ENCODE measurements around the gene NUP153.

Gene NUP153

DNA sequence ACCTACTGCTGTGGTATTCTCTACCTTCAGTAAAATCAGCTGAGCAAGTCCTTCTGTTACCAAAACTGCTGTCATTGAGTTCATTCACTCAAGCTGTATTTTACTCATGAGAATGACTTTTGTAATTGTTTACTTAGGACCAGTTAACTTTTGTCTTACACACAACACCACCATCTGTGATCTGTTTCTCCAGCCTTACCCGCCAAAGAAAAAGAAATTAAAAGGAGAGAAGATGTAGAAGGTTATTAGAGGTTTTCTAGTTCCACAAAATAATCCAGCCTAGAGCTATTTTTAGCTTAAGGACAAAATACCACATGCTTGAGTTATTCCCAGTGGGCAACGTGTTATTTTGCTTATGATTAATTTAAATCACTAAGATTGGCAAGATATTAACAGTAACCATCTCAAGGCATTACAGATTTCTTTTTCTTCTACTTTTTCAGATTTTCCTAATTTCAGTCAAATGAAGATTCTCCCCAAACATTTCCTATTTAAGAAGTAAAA lies 68.5 kb downstream of the NUP153 start:
- Histone ChIP-seq H3K4me3 (ENCODE audit: low read length) (no peak overlapping the region), H3K9ac (ENCODE audit: low read length) (no peak overlapping the region), H3K4me1 (ENCODE audit: control insufficient read depth, insufficient read depth, low read length) (no peaks in the 10 kb centered on the region), H3K27ac (ENCODE audit: low read depth, low read length) (no peak overlapping the region), H3K36me3 (ENCODE audit: control insufficient read depth, insufficient read depth, low read length) (peaks cover 10% of the 10 kb centered on the region), H3K27me3 (ENCODE audit: control insufficient read depth, insufficient read depth, low read length) (no peaks in the 10 kb centered on the region)

GRCh38 chr6:17635568-17635967 lies 71.2 kb downstream of the NUP153 start:
- H3K27me3 ChIP-seq (ENCODE audit: control insufficient read depth, insufficient read depth, low read length): no peaks in the 10 kb centered on the region
- H3K36me3 ChIP-seq (ENCODE audit: control insufficient read depth, insufficient read depth, low read length): peaks cover 13% of the 10 kb centered on the region
- no peak overlapping the region for H3K9ac ChIP-seq (ENCODE audit: low read length)
- H3K4me3 ChIP-seq (ENCODE audit: low read length): no peak overlapping the region
- no peaks in the 10 kb centered on the region for H3K4me1 ChIP-seq (ENCODE audit: control insufficient read depth, insufficient read depth, low read length)
- H3K27ac ChIP-seq (ENCODE audit: low read depth, low read length): no peak overlapping the region

GRCh38 chr6:17633465-17634188 lies 73.1 kb downstream of the NUP153 start:
- no peaks in the 10 kb centered on the region for H3K4me1 ChIP-seq (ENCODE audit: control insufficient read depth, insufficient read depth, low read length)
- peaks cover 15% of the 10 kb centered on the region for H3K36me3 ChIP-seq (ENCODE audit: control insufficient read depth, insufficient read depth, low read length)
- H3K4me3 ChIP-seq (ENCODE audit: low read length): no peak overlapping the region
- H3K27ac ChIP-seq (ENCODE audit: low read depth, low read length): no peak overlapping the region
- H3K27me3 ChIP-seq (ENCODE audit: control insufficient read depth, insufficient read depth, low read length): no peaks in the 10 kb centered on the region
- no peak overlapping the region for H3K9ac ChIP-seq (ENCODE audit: low read length)

DNA sequence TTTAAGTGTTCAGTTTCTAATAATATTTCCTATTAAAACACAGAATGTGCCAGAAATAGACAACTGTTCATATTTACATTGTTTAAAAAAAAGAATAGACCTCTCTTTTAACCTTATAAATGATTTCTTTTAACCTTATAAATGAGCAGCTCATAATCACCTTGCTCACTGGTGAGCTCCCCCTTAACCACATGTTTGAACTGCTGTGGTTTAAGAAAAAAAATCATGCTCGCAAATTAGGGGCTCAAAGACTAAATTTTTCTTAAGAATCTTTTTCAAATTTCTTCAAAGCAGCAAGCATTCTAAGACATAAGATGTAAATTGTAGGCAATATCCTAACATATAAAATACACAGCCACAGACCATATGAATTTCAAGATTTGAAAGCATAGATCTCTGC lies 73.8 kb downstream of the NUP153 start:
- no peak overlapping the region for H3K27ac ChIP-seq (ENCODE audit: low read depth, low read length)
- no peaks in the 10 kb centered on the region for H3K4me1 ChIP-seq (ENCODE audit: control insufficient read depth, insufficient read depth, low read length)
- no peak overlapping the region for H3K4me3 ChIP-seq (ENCODE audit: low read length)
- H3K36me3 ChIP-seq (ENCODE audit: control insufficient read depth, insufficient read depth, low read length): peaks cover 15% of the 10 kb centered on the region
- H3K27me3 ChIP-seq (ENCODE audit: control insufficient read depth, insufficient read depth, low read length): no peaks in the 10 kb centered on the region
- H3K9ac ChIP-seq (ENCODE audit: low read length): no peak overlapping the region

DNA sequence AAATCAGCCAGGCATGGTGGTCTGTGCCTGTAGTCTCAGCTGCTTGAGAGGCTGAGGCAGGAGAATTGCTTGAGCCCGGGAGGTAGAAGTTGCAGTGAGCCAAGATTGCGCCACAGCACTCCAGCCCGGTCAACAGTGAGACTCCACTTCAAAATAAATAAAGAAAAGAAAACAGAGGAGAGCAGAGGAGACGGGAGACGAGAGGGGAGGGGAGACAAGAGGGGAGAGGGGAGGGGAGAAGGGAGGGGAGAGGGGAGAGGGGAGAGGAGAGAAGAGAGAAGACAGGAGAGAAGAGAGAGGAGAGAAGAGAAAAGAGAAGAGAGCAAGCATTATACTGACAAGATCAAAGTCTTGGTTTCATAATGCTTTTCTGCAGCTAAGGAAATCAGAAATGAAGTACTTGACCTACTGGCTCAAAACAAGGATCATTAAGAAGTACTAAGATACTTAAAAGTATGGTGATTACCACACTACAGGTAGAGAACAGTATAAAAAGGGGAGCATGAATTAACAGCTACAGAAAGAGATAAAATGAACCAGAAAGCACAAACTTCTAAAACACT lies 76.1 kb downstream of the NUP153 start:
- no peaks in the 10 kb centered on the region for H3K27me3 ChIP-seq (ENCODE audit: control insufficient read depth, insufficient read depth, low read length)
- H3K4me1 ChIP-seq (ENCODE audit: control insufficient read depth, insufficient read depth, low read length): no peaks in the 10 kb centered on the region
- peaks cover 11% of the 10 kb centered on the region for H3K36me3 ChIP-seq (ENCODE audit: control insufficient read depth, insufficient read depth, low read length)
- no peak overlapping the region for H3K9ac ChIP-seq (ENCODE audit: low read length)
- H3K27ac ChIP-seq (ENCODE audit: low read depth, low read length): no peak overlapping the region
- no peak overlapping the region for H3K4me3 ChIP-seq (ENCODE audit: low read length)

GRCh38 chr6:17629824-17630510 lies 76.8 kb downstream of the NUP153 start:
- no peak overlapping the region for H3K4me3 ChIP-seq (ENCODE audit: low read length)
- peaks cover 8% of the 10 kb centered on the region for H3K36me3 ChIP-seq (ENCODE audit: control insufficient read depth, insufficient read depth, low read length)
- H3K4me1 ChIP-seq (ENCODE audit: control insufficient read depth, insufficient read depth, low read length): no peaks in the 10 kb centered on the region
- H3K9ac ChIP-seq (ENCODE audit: low read length): no peak overlapping the region
- H3K27me3 ChIP-seq (ENCODE audit: control insufficient read depth, insufficient read depth, low read length): no peaks in the 10 kb centered on the region
- no peak overlapping the region for H3K27ac ChIP-seq (ENCODE audit: low read depth, low read length)

DNA sequence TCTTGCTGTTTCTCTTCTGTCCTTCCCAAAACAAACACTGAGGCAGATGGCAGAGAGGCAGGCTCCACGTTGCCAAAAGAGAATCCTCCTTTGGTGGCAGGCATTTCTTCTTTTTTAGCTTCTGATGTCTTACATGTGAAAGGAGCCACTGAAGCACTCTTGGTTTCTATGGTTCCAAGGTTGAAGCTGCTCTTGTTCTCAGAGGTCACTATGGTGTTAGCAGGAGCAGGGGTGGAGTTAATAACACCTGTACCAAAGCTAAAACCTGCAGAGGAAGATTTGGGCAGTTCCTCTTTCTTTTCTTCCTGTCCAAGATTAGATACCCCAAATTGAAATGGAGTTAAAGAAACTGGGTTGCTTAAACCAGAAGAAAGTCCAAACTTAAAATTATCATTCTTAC lies 77.9 kb downstream of the NUP153 start:
- no peaks in the 10 kb centered on the region for H3K4me1 ChIP-seq (ENCODE audit: control insufficient read depth, insufficient read depth, low read length)
- H3K27me3 ChIP-seq (ENCODE audit: control insufficient read depth, insufficient read depth, low read length): no peaks in the 10 kb centered on the region
- no peak overlapping the region for H3K27ac ChIP-seq (ENCODE audit: low read depth, low read length)
- no peak overlapping the region for H3K9ac ChIP-seq (ENCODE audit: low read length)
- peaks cover 13% of the 10 kb centered on the region for H3K36me3 ChIP-seq (ENCODE audit: control insufficient read depth, insufficient read depth, low read length)
- H3K4me3 ChIP-seq (ENCODE audit: low read length): no peak overlapping the region

- H3K4me3 ChIP-seq (ENCODE audit: low read length): no peak overlapping the region
- H3K9ac ChIP-seq (ENCODE audit: low read length): no peak overlapping the region
- H3K27ac ChIP-seq (ENCODE audit: low read depth, low read length): no peak overlapping the region
- no peaks in the 10 kb centered on the region for H3K27me3 ChIP-seq (ENCODE audit: control insufficient read depth, insufficient read depth, low read length)
- H3K36me3 ChIP-seq (ENCODE audit: control insufficient read depth, insufficient read depth, low read length): peaks cover 11% of the 10 kb centered on the region
- H3K4me1 ChIP-seq (ENCODE audit: control insufficient read depth, insufficient read depth, low read length): no peaks in the 10 kb centered on the region
Measured at GRCh38 chr6:17624396-17624795, 82.3 kb downstream of the NUP153 start.

DNA sequence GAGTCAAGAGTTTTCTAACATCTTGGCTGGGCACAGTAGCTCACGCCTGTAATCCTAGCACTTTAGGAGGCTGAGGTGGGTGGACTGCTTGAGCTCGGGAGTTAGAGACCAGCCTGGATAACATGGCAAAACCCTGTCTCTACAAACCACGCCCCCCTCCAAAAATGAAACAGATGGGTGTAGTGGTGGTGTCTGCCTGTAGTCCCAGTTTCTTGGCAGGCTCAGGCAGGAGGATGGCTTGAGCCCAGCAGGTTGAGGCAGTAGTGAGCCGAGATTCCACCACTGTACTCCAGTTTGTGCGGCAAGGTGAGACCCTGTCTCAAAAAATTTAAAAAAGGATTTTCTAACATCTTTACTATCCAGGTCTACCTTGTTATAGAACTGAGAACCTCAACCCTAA lies 84.6 kb downstream of the NUP153 start:
- H3K9ac ChIP-seq (ENCODE audit: low read length): no peak overlapping the region
- no peak overlapping the region for H3K4me3 ChIP-seq (ENCODE audit: low read length)
- H3K4me1 ChIP-seq (ENCODE audit: control insufficient read depth, insufficient read depth, low read length): no peaks in the 10 kb centered on the region
- H3K27me3 ChIP-seq (ENCODE audit: control insufficient read depth, insufficient read depth, low read length): no peaks in the 10 kb centered on the region
- peaks cover 9% of the 10 kb centered on the region for H3K36me3 ChIP-seq (ENCODE audit: control insufficient read depth, insufficient read depth, low read length)
- H3K27ac ChIP-seq (ENCODE audit: low read depth, low read length): no peak overlapping the region

DNA sequence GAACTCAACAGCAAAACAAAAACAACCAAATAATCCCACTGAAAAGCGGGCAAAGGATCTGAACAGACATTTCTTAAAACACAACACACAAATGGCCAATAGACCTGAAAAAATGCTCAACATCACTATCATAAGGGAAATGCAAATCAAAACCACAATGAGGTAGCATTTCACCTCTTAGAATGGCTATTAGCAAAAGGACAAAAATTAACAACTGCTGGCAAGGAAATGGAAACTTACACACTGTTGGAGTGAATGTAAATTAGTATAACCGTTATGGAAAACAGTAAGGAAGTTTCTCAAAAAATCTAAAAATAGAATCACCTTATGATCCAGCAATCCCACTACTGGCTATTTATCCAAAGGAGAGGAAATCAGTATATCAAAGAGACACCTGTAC lies 85.7 kb downstream of the NUP153 start:
- no peaks in the 10 kb centered on the region for H3K4me1 ChIP-seq (ENCODE audit: control insufficient read depth, insufficient read depth, low read length)
- peaks cover 9% of the 10 kb centered on the region for H3K36me3 ChIP-seq (ENCODE audit: control insufficient read depth, insufficient read depth, low read length)
- no peak overlapping the region for H3K27ac ChIP-seq (ENCODE audit: low read depth, low read length)
- H3K27me3 ChIP-seq (ENCODE audit: control insufficient read depth, insufficient read depth, low read length): no peaks in the 10 kb centered on the region
- H3K4me3 ChIP-seq (ENCODE audit: low read length): no peak overlapping the region
- H3K9ac ChIP-seq (ENCODE audit: low read length): no peak overlapping the region

DNA sequence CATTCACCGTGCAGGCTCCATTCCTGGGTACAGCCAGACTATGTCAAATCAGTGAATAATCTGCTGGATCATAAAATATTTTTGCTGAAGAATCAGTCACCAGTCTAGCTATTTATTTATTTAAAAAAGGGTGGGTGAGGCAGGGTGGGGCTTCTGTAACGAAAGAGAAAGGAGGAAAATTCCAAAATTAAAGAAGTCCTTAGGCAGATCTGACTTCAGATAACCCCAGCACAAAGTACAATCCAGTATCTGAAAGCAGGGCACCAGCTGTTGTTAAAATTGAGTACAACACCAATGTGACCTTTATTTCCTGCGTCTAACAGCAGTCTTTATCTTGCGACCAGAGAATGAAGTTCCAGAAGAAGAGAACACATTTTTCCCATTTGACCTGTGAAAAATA lies 90.9 kb downstream of the NUP153 start:
- Histone ChIP-seq H3K4me1 (ENCODE audit: control insufficient read depth, insufficient read depth, low read length) (no peaks in the 10 kb centered on the region), H3K9ac (ENCODE audit: low read length) (no peak overlapping the region), H3K4me3 (ENCODE audit: low read length) (no peak overlapping the region), H3K36me3 (ENCODE audit: control insufficient read depth, insufficient read depth, low read length) (peaks cover 3% of the 10 kb centered on the region), H3K27ac (ENCODE audit: low read depth, low read length) (no peak overlapping the region), H3K27me3 (ENCODE audit: control insufficient read depth, insufficient read depth, low read length) (no peaks in the 10 kb centered on the region)

GRCh38 chr6:17612048-17612447 lies 94.7 kb downstream of the NUP153 start:
- H3K4me1 ChIP-seq (ENCODE audit: control insufficient read depth, insufficient read depth, low read length): no peaks in the 10 kb centered on the region
- peaks cover 5% of the 10 kb centered on the region for H3K36me3 ChIP-seq (ENCODE audit: control insufficient read depth, insufficient read depth, low read length)
- H3K9ac ChIP-seq (ENCODE audit: low read length): no peak overlapping the region
- no peak overlapping the region for H3K27ac ChIP-seq (ENCODE audit: low read depth, low read length)
- no peaks in the 10 kb centered on the region for H3K27me3 ChIP-seq (ENCODE audit: control insufficient read depth, insufficient read depth, low read length)
- H3K4me3 ChIP-seq (ENCODE audit: low read length): no peak overlapping the region

Measured in rectal smooth muscle tissue (tissue), 1 donor.